Measurements from ENCODE around the gene TSPAN17. TPM values are rescaled to one million over a fixed set of nuclear protein-coding genes. Genes with fewer than 3 reads are reported as not detected.

The TSPAN17 gene
- total RNA-seq, 4 donors from 2014 or later: 12.1 to 24.1 (median 15.6) TPM

DNA sequence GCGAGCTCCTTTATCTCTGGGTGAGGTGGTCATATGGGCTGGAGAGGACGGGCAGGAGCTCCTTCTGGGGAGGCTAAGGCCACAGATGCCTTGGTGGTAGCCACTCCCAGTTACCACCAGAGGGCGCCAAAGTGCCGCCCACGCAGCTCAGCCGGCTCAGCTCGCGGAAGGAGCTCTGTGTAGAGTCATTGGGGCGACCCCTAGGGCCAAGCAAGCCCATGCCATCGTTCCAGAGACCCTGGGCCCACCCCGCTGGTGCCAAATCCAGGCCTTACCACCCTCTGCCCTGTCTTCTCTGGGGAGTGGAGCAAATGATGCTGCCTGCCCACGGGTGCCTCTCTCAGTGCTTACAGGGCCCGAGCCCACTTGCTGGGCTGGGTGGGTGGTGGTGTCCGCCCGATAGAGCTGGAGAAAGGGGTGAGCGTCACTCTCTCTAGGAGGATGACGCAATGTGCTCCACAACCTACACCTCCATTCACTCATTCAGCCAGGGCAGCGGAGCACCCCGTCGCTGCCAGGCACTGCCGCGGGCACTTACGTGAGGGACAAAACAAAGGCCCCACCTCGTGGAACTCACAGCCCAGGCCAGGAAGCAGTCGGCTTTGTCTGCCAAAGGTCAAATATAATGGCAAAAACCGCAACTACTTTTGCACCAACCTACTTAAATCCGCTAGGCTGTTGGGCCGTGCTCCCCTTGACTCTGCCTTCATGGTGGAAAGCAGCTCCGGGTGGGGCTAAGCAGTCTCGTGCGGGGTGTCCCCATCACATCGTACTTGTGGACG lies 13.8 kb downstream of the TSPAN17 start:
- H3K4me3 ChIP-seq (ENCODE audit: low read depth, poor library complexity, severe bottlenecking): no peak overlapping the region
- intact Hi-C loops (cut with DNase I; ENCODE audit: low total_unique reads): loop anchor here (10.0 kb wide), 1 partner anchor 294 kb away; no protein-coding TSS in a partner anchor
- TF ChIP-seq, protein P1, sequence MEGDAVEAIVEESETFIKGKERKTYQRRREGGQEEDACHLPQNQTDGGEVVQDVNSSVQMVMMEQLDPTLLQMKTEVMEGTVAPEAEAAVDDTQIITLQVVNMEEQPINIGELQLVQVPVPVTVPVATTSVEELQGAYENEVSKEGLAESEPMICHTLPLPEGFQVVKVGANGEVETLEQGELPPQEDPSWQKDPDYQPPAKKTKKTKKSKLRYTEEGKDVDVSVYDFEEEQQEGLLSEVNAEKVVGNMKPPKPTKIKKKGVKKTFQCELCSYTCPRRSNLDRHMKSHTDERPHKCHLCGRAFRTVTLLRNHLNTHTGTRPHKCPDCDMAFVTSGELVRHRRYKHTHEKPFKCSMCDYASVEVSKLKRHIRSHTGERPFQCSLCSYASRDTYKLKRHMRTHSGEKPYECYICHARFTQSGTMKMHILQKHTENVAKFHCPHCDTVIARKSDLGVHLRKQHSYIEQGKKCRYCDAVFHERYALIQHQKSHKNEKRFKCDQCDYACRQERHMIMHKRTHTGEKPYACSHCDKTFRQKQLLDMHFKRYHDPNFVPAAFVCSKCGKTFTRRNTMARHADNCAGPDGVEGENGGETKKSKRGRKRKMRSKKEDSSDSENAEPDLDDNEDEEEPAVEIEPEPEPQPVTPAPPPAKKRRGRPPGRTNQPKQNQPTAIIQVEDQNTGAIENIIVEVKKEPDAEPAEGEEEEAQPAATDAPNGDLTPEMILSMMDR (IDR thresholded peaks at IDR 0.05): peak in 1 of 3 donors; percentile 76
- no peak for TF ChIP-seq POLR2A (IDR thresholded peaks at IDR 0.05)
- 51 to 67% methylated on average over 22 to 32 of the region's 33 CpGs for WGBS, 2 donors
- peak; percentile 33 to 91 for DNase-seq (ENCODE audit: low spot score in 2 of 2)

DNA sequence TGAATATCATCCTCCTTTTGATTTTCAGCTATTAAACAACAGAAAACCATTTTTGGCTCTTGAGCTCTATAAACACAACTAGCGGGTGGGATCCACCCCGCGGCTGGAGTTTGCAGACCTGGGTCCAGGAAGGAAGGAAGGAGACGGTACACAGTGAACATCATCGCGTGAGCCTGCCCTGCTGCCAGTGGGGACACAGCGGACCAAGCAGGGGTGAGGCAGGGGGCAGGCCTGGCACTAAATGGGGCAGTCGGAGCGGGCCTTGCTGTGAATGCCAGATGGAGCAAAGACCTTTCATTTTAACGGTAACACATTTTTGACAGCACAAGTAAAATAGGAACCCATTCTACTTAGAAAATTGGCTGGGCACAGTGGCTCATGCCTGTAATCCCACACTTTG lies 14.4 kb downstream of the TSPAN17 start:
- intact Hi-C loops (cut with DNase I; ENCODE audit: low total_unique reads): loop anchor here (10.0 kb wide), 1 partner anchor 293 kb away; no protein-coding TSS in a partner anchor
- DNase-seq (ENCODE audit: low spot score in 2 of 2): no peak
- no peak for TF ChIP-seq POLR2A (IDR thresholded peaks at IDR 0.05)
- TF ChIP-seq, protein P1 (IDR thresholded peaks at IDR 0.05): no peak
- WGBS, 2 donors: 81 to 82% methylated on average over 10 of the region's 10 CpGs
- H3K4me3 ChIP-seq (ENCODE audit: low read depth, poor library complexity, severe bottlenecking): no peak overlapping the region

DNA sequence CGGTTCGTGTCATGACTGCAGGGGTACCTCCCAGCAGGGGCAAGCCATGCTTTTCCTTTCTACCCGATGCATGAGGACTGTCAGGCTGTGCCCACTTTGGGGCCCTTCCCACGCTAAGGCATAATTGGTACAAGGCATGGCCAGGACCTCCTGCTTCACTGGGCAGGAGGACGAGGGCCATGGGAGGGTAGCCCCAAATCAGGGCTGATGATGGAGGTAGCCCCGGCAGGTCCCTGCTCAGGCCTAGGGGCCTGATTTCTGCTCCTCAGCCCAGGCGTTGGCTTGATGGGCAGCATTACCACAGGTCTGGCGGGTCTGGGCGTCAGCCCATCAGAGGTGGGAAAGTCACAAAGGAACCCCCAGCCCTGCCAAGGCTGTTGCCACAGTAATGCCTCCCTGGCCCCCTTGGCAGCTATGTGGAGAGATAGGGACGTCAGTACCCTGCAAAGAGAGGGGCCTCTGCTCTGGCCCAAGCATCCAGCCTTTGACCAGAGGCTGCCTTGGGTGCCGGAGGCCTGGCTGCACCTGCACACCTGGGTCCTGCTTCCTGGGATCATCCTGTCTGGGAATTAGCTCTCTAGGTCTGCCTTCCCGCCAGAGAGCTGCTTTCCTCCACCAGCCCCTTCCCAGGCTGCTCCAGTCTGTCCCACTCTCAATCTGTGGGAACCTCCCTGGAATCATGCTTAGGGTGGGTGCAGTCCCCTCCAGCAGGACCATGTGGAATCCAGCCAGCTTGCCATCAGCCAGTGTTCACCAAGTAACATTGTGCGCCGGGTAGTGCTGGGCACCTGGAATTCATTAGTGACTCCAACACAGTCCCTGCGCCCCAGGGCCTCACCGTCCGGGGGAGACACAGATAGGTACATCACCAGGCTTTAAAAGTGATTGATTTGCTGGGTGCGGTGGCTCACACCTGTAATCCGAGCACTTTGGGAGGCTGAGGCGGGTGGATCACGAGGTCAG lies 15.4 kb downstream of the TSPAN17 start:
- intact Hi-C loops (cut with DNase I; ENCODE audit: low total_unique reads): loop anchor here (10.0 kb wide), 1 partner anchor 292 kb away; no protein-coding TSS in a partner anchor
- H3K4me3 ChIP-seq (ENCODE audit: low read depth, poor library complexity, severe bottlenecking): no peak overlapping the region
- TF ChIP-seq, protein P1 (IDR thresholded peaks at IDR 0.05): no peak
- TF ChIP-seq POLR2A (IDR thresholded peaks at IDR 0.05): no peak
- WGBS, 2 donors: 72 to 80% methylated on average over 18 to 20 of the region's 21 CpGs
- DNase-seq (ENCODE audit: low spot score in 2 of 2): no peak

DNA sequence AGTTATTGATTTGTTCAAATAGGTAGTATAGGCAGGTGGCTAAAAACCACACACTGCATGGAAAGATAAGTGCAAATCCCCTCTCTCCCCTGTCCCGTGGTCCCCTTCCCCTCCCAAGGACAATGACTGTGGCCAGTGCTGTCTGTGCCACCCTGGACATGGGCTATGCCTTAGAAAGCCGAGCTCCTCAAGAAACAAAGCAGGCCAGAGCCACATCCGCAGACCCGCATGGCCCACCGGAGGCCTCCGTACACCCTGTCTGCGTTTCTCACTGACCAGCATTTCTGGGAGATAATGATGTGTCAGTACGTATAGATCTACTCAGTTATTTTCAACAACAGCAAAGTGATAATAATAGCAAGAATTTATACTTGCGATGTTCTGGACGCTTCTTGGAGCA lies 16.3 kb downstream of the TSPAN17 start:
- DNase-seq (ENCODE audit: low spot score in 2 of 2): no peak
- WGBS, 2 donors: 85 to 88% methylated on average over 10 of the region's 10 CpGs
- no peak overlapping the region for H3K4me3 ChIP-seq (ENCODE audit: low read depth, poor library complexity, severe bottlenecking)
- intact Hi-C loops (cut with DNase I; ENCODE audit: low total_unique reads): loop anchor here (10.0 kb wide), 1 partner anchor 291 kb away; no protein-coding TSS in a partner anchor
- TF ChIP-seq, protein P1 (IDR thresholded peaks at IDR 0.05): no peak
- no peak for TF ChIP-seq POLR2A (IDR thresholded peaks at IDR 0.05)

DNA sequence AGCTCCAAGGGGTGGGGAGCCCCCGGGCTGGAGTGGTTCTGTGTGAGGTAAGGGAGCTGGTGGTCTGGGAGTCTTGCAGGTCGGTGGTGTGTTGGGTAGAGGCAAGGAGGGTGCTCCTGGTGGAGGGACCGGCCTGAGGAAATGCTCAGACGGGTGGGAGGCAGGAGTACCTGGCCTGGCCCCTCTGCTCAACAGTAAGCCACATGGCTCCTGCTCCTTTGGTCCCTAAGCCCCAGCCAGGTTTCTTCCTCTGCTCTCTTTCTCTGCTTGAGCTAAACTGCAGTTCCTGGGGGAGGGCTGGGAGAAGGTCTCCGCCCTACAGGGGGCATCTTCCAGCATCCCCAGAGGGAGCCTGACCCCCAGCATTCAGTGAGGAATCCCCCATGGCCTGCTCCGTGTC lies 17.2 kb downstream of the TSPAN17 start:
- TF ChIP-seq, protein P1 (IDR thresholded peaks at IDR 0.05): no peak
- TF ChIP-seq POLR2A (IDR thresholded peaks at IDR 0.05): no peak
- no peak overlapping the region for H3K4me3 ChIP-seq (ENCODE audit: low read depth, poor library complexity, severe bottlenecking)
- DNase-seq (ENCODE audit: low spot score in 2 of 2): no peak
- 22 to 28% methylated on average over 6 of the region's 6 CpGs for WGBS, 2 donors
- intact Hi-C loops (cut with DNase I; ENCODE audit: low total_unique reads): loop anchor here (10.0 kb wide), 1 partner anchor 290 kb away; no protein-coding TSS in a partner anchor

Measured in lower leg skin (tissue), 4 donors.